ENCODE measurements around the gene CTNNAL1. TPM values are rescaled to one million over a fixed set of nuclear protein-coding genes. Genes with fewer than 3 reads are reported as not detected.
A peak's percentile ranks its signal among the peaks of the same experiment; 100 is the strongest.

CTNNAL1 gene
- total and polyA plus RNA-seq, 3 donors from 2014 or later = 52.3 to 92.7 (median 86.4) TPM

DNA sequence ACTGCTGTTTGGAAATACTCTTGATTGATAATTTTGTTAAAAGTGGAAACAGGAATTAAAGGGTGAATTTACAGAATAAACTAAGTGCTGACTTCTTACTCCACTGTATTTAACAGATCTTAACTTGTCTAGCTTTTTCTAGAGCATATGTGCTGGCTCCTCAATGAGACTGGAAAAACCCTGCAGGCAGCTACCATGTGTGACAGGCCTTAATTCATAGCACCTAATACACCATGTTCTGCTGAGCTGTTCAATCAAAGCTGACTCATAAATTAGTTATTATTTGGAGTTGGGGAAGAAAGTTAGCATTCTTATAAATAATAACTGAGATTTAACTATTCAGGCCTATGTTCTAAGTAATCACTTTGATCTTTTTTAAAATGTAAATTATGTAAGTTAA is 29.4 kb downstream of the CTNNAL1 start:
- Histone ChIP-seq H3K27me3 (no peaks in the 10 kb centered on the region), H3K36me3 (ENCODE audit: low read depth, missing control alignments) (no peaks in the 10 kb centered on the region), H3K4me3 (no peak overlapping the region), H3K9me3 (no peaks in the 10 kb centered on the region), H3K27ac (no peak overlapping the region), H3K4me1 (no peaks in the 10 kb centered on the region)
- intact Hi-C loops (cut with DNase I; ENCODE audit: low total_unique reads) = no loop called here
- DNase-seq = no peak
- TF ChIP-seq, protein P1, sequence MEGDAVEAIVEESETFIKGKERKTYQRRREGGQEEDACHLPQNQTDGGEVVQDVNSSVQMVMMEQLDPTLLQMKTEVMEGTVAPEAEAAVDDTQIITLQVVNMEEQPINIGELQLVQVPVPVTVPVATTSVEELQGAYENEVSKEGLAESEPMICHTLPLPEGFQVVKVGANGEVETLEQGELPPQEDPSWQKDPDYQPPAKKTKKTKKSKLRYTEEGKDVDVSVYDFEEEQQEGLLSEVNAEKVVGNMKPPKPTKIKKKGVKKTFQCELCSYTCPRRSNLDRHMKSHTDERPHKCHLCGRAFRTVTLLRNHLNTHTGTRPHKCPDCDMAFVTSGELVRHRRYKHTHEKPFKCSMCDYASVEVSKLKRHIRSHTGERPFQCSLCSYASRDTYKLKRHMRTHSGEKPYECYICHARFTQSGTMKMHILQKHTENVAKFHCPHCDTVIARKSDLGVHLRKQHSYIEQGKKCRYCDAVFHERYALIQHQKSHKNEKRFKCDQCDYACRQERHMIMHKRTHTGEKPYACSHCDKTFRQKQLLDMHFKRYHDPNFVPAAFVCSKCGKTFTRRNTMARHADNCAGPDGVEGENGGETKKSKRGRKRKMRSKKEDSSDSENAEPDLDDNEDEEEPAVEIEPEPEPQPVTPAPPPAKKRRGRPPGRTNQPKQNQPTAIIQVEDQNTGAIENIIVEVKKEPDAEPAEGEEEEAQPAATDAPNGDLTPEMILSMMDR (IDR thresholded peaks at IDR 0.05) = no peak
- no peak for TF ChIP-seq POLR2A (IDR thresholded peaks at IDR 0.05)

DNA sequence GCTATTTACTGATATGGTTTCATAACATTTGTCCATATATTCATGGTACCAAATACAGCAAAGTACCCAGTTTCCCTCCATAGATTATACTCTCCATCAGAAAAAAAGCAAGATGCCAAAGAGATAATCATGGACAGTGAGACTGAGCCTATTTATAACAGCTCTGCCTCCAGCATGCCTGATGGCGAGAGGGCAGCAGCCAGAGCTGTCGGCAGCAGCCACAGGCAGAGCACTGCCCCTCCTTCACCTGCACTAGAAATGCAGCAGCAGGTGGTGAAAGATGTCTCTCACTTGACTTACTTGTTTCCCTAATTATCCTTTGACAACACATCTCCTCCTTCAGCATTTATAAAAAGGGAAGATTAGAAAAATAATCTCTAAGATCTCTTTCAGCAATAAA is 32.4 kb downstream of the CTNNAL1 start:
- TF ChIP-seq, protein P1 (IDR thresholded peaks at IDR 0.05) = no peak
- TF ChIP-seq POLR2A (IDR thresholded peaks at IDR 0.05) = no peak
- WGBS, 2 donors = 96% methylated on average over 2 of the region's 2 CpGs

DNA sequence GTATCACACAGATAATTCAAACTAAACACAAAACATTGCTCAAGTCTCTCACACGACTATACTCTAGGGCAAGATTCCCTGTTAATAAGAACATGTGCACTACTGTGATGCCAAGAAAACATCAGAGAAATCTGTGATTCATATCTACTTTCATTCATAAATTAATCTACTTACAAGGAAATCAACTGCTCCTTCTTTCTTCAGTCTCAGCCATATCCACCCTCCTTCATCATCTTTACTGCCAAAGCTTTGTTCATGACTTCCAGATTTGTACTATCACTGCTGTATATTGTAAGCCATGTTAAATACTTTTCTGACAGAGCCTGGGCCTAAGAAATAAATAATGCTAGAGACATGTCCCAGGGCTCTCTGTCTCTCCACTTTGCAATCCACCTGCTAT is 35.1 kb downstream of the CTNNAL1 start:
- 52 to 78% methylated on average over 1 of the region's 1 CpG for WGBS, 2 donors
- Histone ChIP-seq H3K36me3 (ENCODE audit: low read depth, missing control alignments) (no peaks in the 10 kb centered on the region), H3K27ac (no peak overlapping the region)

More for the DNA sequence above, 32.4 kb downstream of the CTNNAL1 start:
- Histone ChIP-seq H3K9me3 (no peaks in the 10 kb centered on the region), H3K4me1 (no peaks in the 10 kb centered on the region), H3K27me3 (no peaks in the 10 kb centered on the region), H3K27ac (no peak overlapping the region), H3K36me3 (ENCODE audit: low read depth, missing control alignments) (no peaks in the 10 kb centered on the region), H3K4me3 (no peak overlapping the region)
- intact Hi-C loops (cut with DNase I; ENCODE audit: low total_unique reads) = no loop called here
- DNase-seq = no peak

DNA sequence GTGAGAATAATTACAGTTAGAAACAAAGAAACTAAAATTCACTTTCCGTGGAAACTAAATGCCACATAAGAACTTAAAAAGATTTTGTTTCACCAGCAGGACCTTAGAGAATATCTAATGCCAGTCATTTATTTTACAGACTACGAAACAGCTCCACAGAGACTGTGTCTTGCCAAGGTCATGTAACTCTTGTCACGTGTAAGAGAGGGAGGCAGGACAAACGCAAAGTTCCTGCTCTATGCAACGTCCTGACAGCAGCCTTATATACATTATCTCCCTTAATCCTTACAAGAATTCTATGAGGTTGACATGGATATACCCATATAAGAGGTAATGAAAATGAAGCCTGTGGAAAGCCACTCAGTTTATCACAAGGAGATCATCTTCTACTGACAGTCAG is 39.4 kb downstream of the CTNNAL1 start:
- 17 to 36% methylated on average over 5 of the region's 5 CpGs for WGBS, 2 donors
- intact Hi-C loops (cut with DNase I; ENCODE audit: low total_unique reads) = no loop called here
- peak overlapping the region; percentile 19 to 48 for H3K27ac ChIP-seq
- no peaks in the 10 kb centered on the region for H3K9me3 ChIP-seq
- H3K4me3 ChIP-seq = no peak overlapping the region
- H3K27me3 ChIP-seq = no peaks in the 10 kb centered on the region
- H3K4me1 ChIP-seq = peaks cover 29% of the 10 kb centered on the region
- peak; percentile 63 for DNase-seq
- no peaks in the 10 kb centered on the region for H3K36me3 ChIP-seq (ENCODE audit: low read depth, missing control alignments)
- TF ChIP-seq POLR2A (IDR thresholded peaks at IDR 0.05) = no peak
- TF ChIP-seq, protein P1 (IDR thresholded peaks at IDR 0.05) = no peak

More for the DNA sequence above, 35.1 kb downstream of the CTNNAL1 start:
- H3K9me3 ChIP-seq = no peaks in the 10 kb centered on the region
- DNase-seq = no peak
- TF ChIP-seq, protein P1 (IDR thresholded peaks at IDR 0.05) = no peak
- TF ChIP-seq POLR2A (IDR thresholded peaks at IDR 0.05) = no peak
- no peaks in the 10 kb centered on the region for H3K27me3 ChIP-seq
- intact Hi-C loops (cut with DNase I; ENCODE audit: low total_unique reads) = no loop called here
- H3K4me1 ChIP-seq = peaks cover 14% of the 10 kb centered on the region
- no peak overlapping the region for H3K4me3 ChIP-seq

DNA sequence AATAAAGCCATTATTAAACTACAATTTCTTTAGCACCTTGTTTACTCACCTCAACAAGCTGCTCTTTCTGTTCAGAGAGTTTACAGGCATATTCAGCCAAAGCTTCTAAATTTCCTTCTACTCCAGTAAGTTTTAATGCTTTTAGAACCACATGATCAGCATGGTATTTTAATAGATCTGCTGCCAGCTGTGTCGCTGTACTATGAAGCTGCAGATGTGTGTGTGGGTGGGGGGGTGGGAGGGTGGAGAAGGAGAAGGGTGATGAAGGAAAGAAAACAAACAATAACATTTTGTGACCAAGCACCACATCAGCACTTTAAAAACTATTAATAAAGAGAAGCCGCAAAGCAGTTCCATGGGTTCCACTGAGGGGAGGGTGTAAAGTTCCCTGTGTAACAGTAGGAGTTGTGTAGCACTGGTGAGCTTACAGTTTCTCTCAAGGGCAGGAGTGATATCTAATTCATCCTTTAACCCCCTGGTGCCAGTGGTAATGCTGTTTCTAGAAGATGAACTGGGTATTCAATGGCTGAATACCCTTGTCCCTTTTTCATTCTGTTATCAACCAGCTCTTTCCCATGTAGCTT is 40.6 kb downstream of the CTNNAL1 start:
- Histone ChIP-seq H3K36me3 (ENCODE audit: low read depth, missing control alignments) (no peaks in the 10 kb centered on the region), H3K27me3 (no peaks in the 10 kb centered on the region), H3K4me3 (no peak overlapping the region), H3K9me3 (no peaks in the 10 kb centered on the region), H3K27ac (peak overlapping the region; percentile 36 to 37), H3K4me1 (peaks cover 29% of the 10 kb centered on the region)
- no peak for DNase-seq
- intact Hi-C loops (cut with DNase I; ENCODE audit: low total_unique reads) = no loop called here
- 36 to 47% methylated on average over 2 of the region's 2 CpGs for WGBS, 2 donors
- TF ChIP-seq POLR2A (IDR thresholded peaks at IDR 0.05) = no peak
- TF ChIP-seq, protein P1 (IDR thresholded peaks at IDR 0.05) = no peak

Data from testis (tissue), 3 donors.